NCI-H345 (cell line): Measurements from ENCODE around the gene TMEM107.
A peak's percentile ranks its signal among the peaks of the same experiment; 100 is the strongest.

Source experiments
- DNase-seq: peaks from one replicate; lab custom pipeline; 2025; lab: John Stamatoyannopoulos, UW

TMEM107 gene

GRCh38 chr17:8162233-8162996 lies 13.8 kb downstream of the TMEM107 start, which contains the start of gene VAMP2:
Gene VAMP2 (minus strand): TSS chr17:8162948. CDS start chr17:8162879, 69 bp downstream.
- DNase-seq, result peak; percentile 76

- no peak for DNase-seq
Observed at GRCh38 chr17:8161289-8162232, 14.6 kb downstream of the TMEM107 start.

DNA sequence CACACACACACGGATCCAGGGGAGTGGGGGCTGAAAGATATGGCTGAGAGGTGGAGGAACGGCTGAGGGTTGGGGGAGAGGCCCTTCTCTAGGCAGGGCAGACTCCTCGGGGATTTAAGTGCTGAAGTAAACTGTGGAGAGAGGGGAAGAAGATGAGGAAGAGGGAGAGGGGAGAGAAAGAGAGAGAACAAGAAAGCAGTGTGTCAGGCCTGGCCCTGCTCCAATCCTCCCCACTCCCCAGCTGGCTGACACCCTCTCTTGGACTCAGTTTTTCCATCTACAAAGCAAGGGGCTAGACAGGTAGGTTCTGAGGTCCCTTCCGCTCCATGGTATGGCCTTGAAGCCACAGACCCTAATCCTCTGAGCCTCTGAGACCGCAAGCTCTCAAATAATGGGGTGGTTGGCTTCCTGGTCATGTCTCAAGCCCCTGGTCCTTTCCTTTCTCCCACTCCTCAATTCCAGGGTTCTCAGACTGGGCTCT lies 15.4 kb downstream of the TMEM107 start:
- no peak for DNase-seq

GRCh38 chr17:8160224-8160577 lies 16.0 kb downstream of the TMEM107 start:
- no peak for DNase-seq

DNA sequence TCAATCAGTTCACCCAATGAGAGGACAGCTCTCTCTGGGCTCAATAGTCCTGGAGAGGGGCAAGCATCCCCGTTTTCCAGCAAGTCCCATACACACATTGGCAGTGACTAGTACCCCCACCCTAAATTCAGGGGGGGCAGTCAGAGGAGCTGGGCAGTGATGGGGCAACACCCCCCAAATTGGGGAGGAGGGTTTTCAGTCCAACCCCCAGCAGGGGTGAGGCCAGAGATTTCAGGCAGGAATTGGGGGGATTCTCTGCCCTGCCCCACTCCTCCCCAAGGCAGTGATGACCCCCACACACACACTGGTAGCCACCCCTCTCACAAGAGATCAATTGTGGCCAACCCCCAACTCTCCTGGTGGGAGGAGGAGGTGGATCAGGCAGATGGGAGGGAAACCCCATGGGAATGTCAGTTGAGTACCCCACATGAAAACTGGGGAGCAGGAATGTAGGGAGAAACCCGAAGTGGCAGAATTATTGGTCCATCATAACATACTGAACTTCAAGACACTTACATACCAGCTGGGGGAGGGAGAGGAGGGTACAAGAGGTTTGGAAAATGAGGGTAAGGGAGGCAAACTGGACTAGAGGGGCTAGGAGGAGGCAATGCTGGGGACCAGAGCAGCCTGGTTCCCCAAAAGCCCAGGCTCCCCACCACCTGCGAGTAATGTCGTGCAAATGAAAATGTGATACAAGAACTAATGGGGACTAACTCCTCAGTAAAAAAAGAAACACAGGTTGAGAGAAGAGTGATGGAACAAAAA lies 16.5 kb downstream of the TMEM107 start:
- DNase-seq, result no peak

- no peak for DNase-seq
Observed at GRCh38 chr17:8159032-8159400, 17.2 kb downstream of the TMEM107 start.

DNA sequence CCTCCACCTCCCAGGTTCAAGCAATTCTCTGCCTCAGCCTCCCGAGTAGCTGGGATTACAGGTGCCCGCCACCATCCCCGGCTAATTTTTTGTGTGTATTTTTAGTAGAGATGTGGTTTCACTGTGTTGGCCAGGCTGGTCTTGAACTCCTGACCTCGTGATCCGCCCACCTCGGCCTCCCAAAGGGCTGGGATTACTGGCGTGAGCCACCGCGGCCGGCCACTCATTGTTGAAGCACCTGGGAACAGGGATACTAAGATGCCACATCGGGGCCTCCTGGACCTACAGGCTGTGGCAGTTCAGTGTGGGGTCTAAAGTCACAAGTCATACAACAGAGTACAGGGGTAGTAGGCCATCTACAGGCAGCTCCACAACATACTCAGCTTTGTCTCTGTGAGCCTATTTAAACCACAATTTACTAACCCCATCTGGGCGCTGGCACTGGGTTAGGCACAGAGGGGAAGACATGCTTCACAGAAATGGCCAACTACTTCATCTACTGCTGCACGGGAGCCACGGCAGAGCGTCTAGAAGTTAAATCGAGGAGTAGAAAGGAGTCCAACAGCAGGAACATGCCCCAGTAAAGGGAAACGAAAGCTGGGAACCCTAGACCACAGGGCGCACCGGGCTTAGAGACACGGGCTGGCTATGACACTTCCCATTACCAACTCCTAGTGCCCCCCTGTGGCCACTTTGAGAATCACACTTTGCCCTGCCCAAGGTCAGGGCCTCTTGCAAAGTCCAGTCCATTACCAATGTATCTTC lies 17.7 kb downstream of the TMEM107 start:
- peak; percentile 63 for DNase-seq

DNA sequence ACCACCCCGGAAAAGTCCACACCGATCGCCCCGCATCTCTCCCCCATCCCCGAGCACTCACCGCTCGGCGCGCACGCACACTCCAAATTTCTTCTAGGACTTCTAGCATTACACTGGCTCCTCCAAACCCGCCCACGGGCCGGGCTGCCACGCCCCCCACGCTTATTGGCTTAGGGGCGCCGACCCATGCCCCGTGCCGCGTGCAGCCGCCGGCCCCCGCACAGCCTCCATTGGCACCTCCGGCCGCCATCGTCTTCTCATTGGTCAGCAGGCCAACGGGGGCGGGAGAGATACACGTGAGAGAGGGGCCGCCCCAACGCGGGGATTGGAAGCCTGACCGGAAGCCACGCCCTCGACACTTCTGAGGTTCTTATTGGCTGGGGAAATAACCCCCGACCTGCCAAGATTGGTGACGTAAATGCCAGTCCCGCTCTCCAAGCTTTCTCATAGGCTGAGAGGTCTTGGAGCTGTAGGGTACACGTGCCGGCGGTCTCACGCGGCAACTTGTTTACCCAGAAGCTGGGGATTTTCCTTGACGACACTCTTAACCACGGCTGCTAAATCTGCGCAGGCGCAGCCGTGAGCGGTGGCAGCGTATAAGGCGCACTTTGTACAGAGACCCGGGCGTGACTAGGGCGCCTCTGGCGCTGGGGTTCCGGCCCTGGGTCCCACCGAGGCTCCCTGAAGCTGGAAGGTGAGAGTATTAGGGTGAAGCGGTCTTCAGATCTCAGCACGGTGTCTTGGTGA lies 19.8 kb downstream of the TMEM107 start:
- DNase-seq, result peak; percentile 99

DNA sequence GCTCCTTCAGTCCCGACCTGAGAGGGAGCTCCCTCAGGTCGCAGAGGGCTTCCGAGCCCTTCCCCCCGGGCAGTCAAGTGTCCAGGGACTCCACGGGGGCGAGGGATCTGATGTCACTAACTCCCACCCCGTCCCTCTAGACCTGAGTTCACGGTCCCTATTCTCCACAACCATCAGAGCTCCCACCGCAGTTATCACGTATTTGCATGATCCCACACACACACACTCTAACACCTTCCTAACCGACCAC lies 20.3 kb downstream of the TMEM107 start:
- DNase-seq, result no peak

- DNase-seq, result no peak
Observed at GRCh38 chr17:8155231-8155995, 20.8 kb downstream of the TMEM107 start.

GRCh38 chr17:8154608-8155155 lies 21.5 kb downstream of the TMEM107 start:
- no peak for DNase-seq

- no peak for DNase-seq
Observed at GRCh38 chr17:8153957-8154607, 22.1 kb downstream of the TMEM107 start.

- DNase-seq, result no peak
Observed at GRCh38 chr17:8153525-8153956, 22.6 kb downstream of the TMEM107 start.

GRCh38 chr17:8153031-8153451 lies 23.1 kb downstream of the TMEM107 start:
- DNase-seq, result no peak

GRCh38 chr17:8152112-8152775 lies 23.9 kb downstream of the TMEM107 start, which contains the start of gene PER1:
Gene PER1 (minus strand): TSS chr17:8152404. CDS start chr17:8150706, 1,698 bp downstream.
- peak; percentile 81 for DNase-seq

DNA sequence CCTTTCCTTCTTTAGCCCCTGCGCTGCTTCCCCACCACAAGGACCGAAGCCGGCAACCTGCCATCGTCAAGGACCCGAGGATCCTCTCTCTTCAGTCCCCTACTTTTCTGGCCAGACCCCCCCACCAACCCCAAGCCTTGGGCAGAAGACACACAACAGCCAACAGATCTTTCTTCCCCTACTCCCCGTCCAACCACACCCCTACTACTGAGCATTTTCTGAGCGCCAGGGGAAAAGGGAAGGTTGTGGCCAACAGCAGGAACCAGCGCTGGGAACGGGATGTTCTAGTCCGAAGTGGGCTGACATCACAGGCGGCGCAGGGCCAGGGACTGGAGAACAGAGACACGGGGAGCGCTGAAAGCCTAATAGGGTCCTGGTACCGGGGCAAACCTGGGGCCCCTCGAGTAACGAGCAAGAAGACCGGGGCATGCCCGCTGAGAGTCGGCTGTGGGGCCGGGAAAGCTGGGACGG lies 24.5 kb downstream of the TMEM107 start:
- peak; percentile 5 for DNase-seq

GRCh38 chr17:8151120-8151640 lies 25.0 kb downstream of the TMEM107 start:
- DNase-seq, result peak; percentile 76
